HG02588 (cell line): ENCODE measurements around the gene MPI.
A peak's percentile ranks its signal among the peaks of the same experiment; 100 is the strongest.

Source experiments
- ATAC-seq: cut with Tn5 transposase; IDR thresholded peaks from one replicate; pipeline ENCODE4 v1.9.1; 2021; ENCODE audit warnings: mild to moderate bottlenecking, moderate library complexity; ENCODE audit not compliant: unreplicated experiment

Gene MPI

GRCh38 chr15:74889883-74890664 is at the start of gene MPI:
TSS of gene MPI (plus strand) at chr15:74890042. CDS start at chr15:74890074, 32 bp downstream.
- peak; percentile 93 for ATAC-seq

GRCh38 chr15:74840851-74841775 is 48.7 kb upstream of the MPI start:
- ATAC-seq: no peak

- ATAC-seq: no peak
Measured at GRCh38 chr15:74841891-74842373, 47.9 kb upstream of the MPI start.

GRCh38 chr15:74842581-74843444 is 47.0 kb upstream of the MPI start, which contains the start of gene ULK3:
TSS of gene ULK3 (minus strand) at chr15:74843156. CDS start at chr15:74843105, 51 bp downstream.
- peak; percentile 87 for ATAC-seq

- no peak for ATAC-seq
Measured at GRCh38 chr15:74843445-74843828, 46.4 kb upstream of the MPI start.

GRCh38 chr15:74843891-74844299 is 45.9 kb upstream of the MPI start:
- no peak for ATAC-seq

GRCh38 chr15:74844319-74845207 is 45.3 kb upstream of the MPI start:
- no peak for ATAC-seq

- no peak for ATAC-seq
Measured at GRCh38 chr15:74845208-74845568, 44.7 kb upstream of the MPI start.

GRCh38 chr15:74845581-74845980 is 44.3 kb upstream of the MPI start:
- ATAC-seq: no peak

- ATAC-seq: no peak
Measured at GRCh38 chr15:74847432-74847831, 42.4 kb upstream of the MPI start.

GRCh38 chr15:74850393-74850792 is 39.4 kb upstream of the MPI start:
- no peak for ATAC-seq

GRCh38 chr15:74851960-74852359 is 37.9 kb upstream of the MPI start:
- no peak for ATAC-seq

- no peak for ATAC-seq
Measured at GRCh38 chr15:74854453-74855022, 35.3 kb upstream of the MPI start.

GRCh38 chr15:74855857-74856256 is 34.0 kb upstream of the MPI start:
- ATAC-seq: no peak

GRCh38 chr15:74856537-74856936 is 33.3 kb upstream of the MPI start:
- ATAC-seq: no peak

- peak; percentile 66 for ATAC-seq
Measured at GRCh38 chr15:74857082-74857655, 32.7 kb upstream of the MPI start.

GRCh38 chr15:74857671-74858368 is 32.0 kb upstream of the MPI start:
- ATAC-seq: no peak

- ATAC-seq: no peak
Measured at GRCh38 chr15:74858369-74858740, 31.5 kb upstream of the MPI start.
